GM23338 (cell line): ENCODE results near the gene STEAP1B. TPM values are rescaled to one million over a fixed set of nuclear protein-coding genes. Genes with fewer than 3 reads are reported as not detected.

Experiments used
- ATAC-seq: fragments of 200-7000 bp; cut with Tn5 transposase; 3 replicates; pipeline ENCODE4 v1.9.1; 2020
- DNase-seq: peaks from one replicate; pipeline ENCODE4 v3.0.0-alpha.2; 2015; ENCODE audit warnings: low spot score
- H2AFZ ChIP-seq: fragments of 200-600 bp; sonication (generic); 2 replicates; pipeline ENCODE4 v1.8.0; 2016; ENCODE audit warnings: antibody characterized with exemption, mild to moderate bottlenecking, moderate library complexity
- H3F3A ChIP-seq: fragments of 200-600 bp; sonication (generic); replicated peaks from 2 replicates; pipeline ENCODE4 v1.8.0; 2017; ENCODE audit warnings: antibody characterized with exemption, mixed run types, low read depth
- H3K27ac ChIP-seq: fragments of 200-600 bp; sonication (generic); 2 replicates; pipeline ENCODE4 v1.6.1; 2016; ENCODE audit warnings: low read depth
- H3K27me3 ChIP-seq: fragments of 200-600 bp; sonication (generic); 2 replicates; pipeline ENCODE4 v1.8.0; 2016; ENCODE audit warnings: mild to moderate bottlenecking, mixed run types, moderate library complexity; ENCODE audit not compliant: insufficient read depth
- H3K36me3 ChIP-seq: fragments of 200-600 bp; sonication (generic); 2 replicates; pipeline ENCODE4 v1.8.0; 2016; ENCODE audit warnings: mild to moderate bottlenecking; ENCODE audit not compliant: insufficient read depth
- H3K4me1 ChIP-seq: fragments of 200-600 bp; sonication (generic); 2 replicates; pipeline ENCODE4 v1.8.0; 2016; ENCODE audit warnings: mild to moderate bottlenecking, moderate library complexity; ENCODE audit not compliant: insufficient read depth
- H3K4me2 ChIP-seq: fragments of 200-600 bp; sonication (generic); 2 replicates; pipeline ENCODE4 v1.7.1; 2017; ENCODE audit warnings: mixed run types
- H3K4me3 ChIP-seq: fragments of 200-600 bp; sonication (generic); 2 replicates; pipeline ENCODE4 v1.6.1; 2016; ENCODE audit warnings: mixed run types
- H3K79me2 ChIP-seq: fragments of 200-600 bp; sonication (generic); replicated peaks from 2 replicates; pipeline ENCODE4 v1.8.0; 2017; ENCODE audit warnings: mild to moderate bottlenecking; ENCODE audit not compliant: insufficient read depth
- H3K9me2 ChIP-seq: fragments of 200-600 bp; sonication (generic); 2 replicates; pipeline ENCODE4 v1.8.0; 2017; ENCODE audit not compliant: insufficient read depth
- H4K20me1 ChIP-seq: fragments of 200-600 bp; sonication (generic); replicated peaks from 2 replicates; pipeline ENCODE4 v1.8.0; 2017; ENCODE audit warnings: mild to moderate bottlenecking; ENCODE audit not compliant: insufficient read depth
- H3K27ac Mint-ChIP-seq: 2 replicates; pipeline ENCODE4 v1.8.0; 2020; ENCODE audit warnings: inconsistent platforms, mild to moderate bottlenecking, moderate library complexity, mixed read lengths
- H3K27me3 Mint-ChIP-seq: 3 replicates; pipeline ENCODE4 v1.8.0; 2022; ENCODE audit warnings: low read depth, mild to moderate bottlenecking, moderate library complexity, mixed read lengths, inconsistent platforms; ENCODE audit not compliant: insufficient read depth, poor library complexity
- H3K36me3 Mint-ChIP-seq: 3 replicates; pipeline ENCODE4 v1.8.0; 2021; ENCODE audit warnings: low read depth, mild to moderate bottlenecking, inconsistent platforms, moderate library complexity, mixed read lengths
- H3K4me1 Mint-ChIP-seq: 3 replicates; pipeline ENCODE4 v1.8.0; 2020; ENCODE audit warnings: mild to moderate bottlenecking, inconsistent platforms, mixed read lengths
- H3K4me3 Mint-ChIP-seq: 3 replicates; pipeline ENCODE4 v1.8.0; 2021; ENCODE audit warnings: moderate library complexity, mild to moderate bottlenecking, inconsistent platforms, mixed read lengths
- H3K9me3 Mint-ChIP-seq: 3 replicates; pipeline ENCODE4 v1.8.0; 2020; ENCODE audit warnings: moderate library complexity, mild to moderate bottlenecking, inconsistent platforms, mixed read lengths
- CREB1 ChIP-seq: fragments of 250-450 bp; sonication (Bioruptor Pico); IDR thresholded peaks from 2 replicates; pipeline ENCODE4 v1.5.0; 2020; ENCODE audit warnings: low read depth, mild to moderate bottlenecking, moderate library complexity
- EZH2 ChIP-seq: fragments of 200-600 bp; sonication (generic); IDR thresholded peaks from one replicate; pipeline ENCODE4 v1.8.0; 2017; ENCODE audit warnings: antibody characterized with exemption, mild to moderate bottlenecking, low read depth; ENCODE audit not compliant: unreplicated experiment
- EZH2phosphoT487 ChIP-seq: fragments of 200-600 bp; sonication (generic); IDR thresholded peaks from one replicate; pipeline ENCODE4 v1.8.1; 2018; ENCODE audit warnings: antibody characterized with exemption; ENCODE audit not compliant: unreplicated experiment
- JUNB ChIP-seq: IDR thresholded peaks from one replicate; pipeline ENCODE4 v1.6.1; 2016; ENCODE audit warnings: antibody characterized with exemption; ENCODE audit not compliant: unreplicated experiment
- POLR2AphosphoS5 ChIP-seq: IDR thresholded peaks from 2 replicates; pipeline ENCODE4 v1.6.1; 2016; ENCODE audit warnings: antibody characterized with exemption, low read depth
- ZNF114 ChIP-seq: fragments of 250-450 bp; sonication (Bioruptor Pico); IDR thresholded peaks from 2 replicates; pipeline ENCODE4 v1.5.0; 2020; ENCODE audit warnings: mild to moderate bottlenecking, moderate library complexity
- ZNF331 ChIP-seq: fragments of 250-450 bp; sonication (Bioruptor Pico); IDR thresholded peaks from 2 replicates; pipeline ENCODE4 v1.5.0; 2020; ENCODE audit warnings: low read depth, mild to moderate bottlenecking, moderate library complexity
- polyA plus RNA-seq: library from polyadenylated mRNA; unstranded; fragments of >200 nt; fragmentation: Nextera tagmentation; extraction: Ambion mirVana; gene quantifications from 2 replicates; pipeline ENCODE4 v1.2.1, GENCODE V29; 2016
- total RNA-seq: library from RNA; depleted of rRNA; stranded (reverse); fragments of >200 nt; shearing (Covaris generic); gene quantifications from 2 replicates; pipeline ENCODE4 v1.2.3, GENCODE V29; 2014
- TF ChIP-seq, protein P1 (sequence below): fragments of 250-450 bp; sonication (Bioruptor Pico); IDR thresholded peaks from 2 replicates; pipeline ENCODE4 v1.5.0; 2020; ENCODE audit warnings: mild to moderate bottlenecking, moderate library complexity
- TF ChIP-seq, protein P2 (sequence below): IDR thresholded peaks from 2 replicates; pipeline ENCODE4 v1.6.1; 2016; ENCODE audit warnings: antibody characterized with exemption
- TF ChIP-seq, protein P3 (sequence below): IDR thresholded peaks from one replicate; pipeline ENCODE4 v1.6.1; 2018; ENCODE audit warnings: antibody characterized with exemption; ENCODE audit not compliant: unreplicated experiment

Gene STEAP1B
- total and polyA plus RNA-seq, 2 experiments from 2014 or later: 4.9 to 16.5 TPM

DNA sequence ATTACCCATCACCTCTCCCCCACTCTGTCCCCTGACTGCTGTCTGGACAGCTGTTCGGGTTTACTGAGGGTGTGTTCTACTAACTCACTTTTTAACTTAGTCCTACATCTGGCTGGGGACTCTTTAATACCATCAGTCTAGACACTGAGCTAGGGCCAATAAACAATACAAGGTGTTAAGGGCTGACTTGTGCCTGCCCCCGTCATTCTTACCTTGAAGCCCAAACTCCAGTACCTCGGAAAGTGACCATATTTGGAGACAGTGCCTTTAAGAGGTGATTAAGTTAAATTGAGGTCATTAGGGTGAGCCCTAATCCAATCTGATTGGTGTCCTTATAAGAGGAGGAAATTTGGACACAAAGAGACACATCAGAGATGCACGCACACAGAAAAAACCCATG lies 35.7 kb downstream of the STEAP1B start:
- H3K27me3 ChIP-seq: no peaks in the 10 kb centered on the region
- no peaks in the 10 kb centered on the region for H3K79me2 ChIP-seq
- no peaks in the 10 kb centered on the region for H3F3A ChIP-seq
- Mint-ChIP-seq H3K27me3 (peaks cover 2% of the 10 kb centered on the region), H3K4me3 (no peak overlapping the region), H3K36me3 (peaks cover 3% of the 10 kb centered on the region; the same call in 2 of the 3 replicates), H3K9me3 (no peaks in the 10 kb centered on the region; the same call in 2 of the 3 replicates), H3K27ac (no peak overlapping the region), H3K4me1 (no peaks in the 10 kb centered on the region)
- H2AFZ ChIP-seq: no peak overlapping the region
- DNase-seq: no peak
- no peaks in the 10 kb centered on the region for H4K20me1 ChIP-seq
- no peaks in the 10 kb centered on the region for H3K36me3 ChIP-seq
- no peak overlapping the region for H3K4me2 ChIP-seq
- H3K4me3 ChIP-seq: no peak overlapping the region
- ATAC-seq: no peak
- TF ChIP-seq, protein P1, sequence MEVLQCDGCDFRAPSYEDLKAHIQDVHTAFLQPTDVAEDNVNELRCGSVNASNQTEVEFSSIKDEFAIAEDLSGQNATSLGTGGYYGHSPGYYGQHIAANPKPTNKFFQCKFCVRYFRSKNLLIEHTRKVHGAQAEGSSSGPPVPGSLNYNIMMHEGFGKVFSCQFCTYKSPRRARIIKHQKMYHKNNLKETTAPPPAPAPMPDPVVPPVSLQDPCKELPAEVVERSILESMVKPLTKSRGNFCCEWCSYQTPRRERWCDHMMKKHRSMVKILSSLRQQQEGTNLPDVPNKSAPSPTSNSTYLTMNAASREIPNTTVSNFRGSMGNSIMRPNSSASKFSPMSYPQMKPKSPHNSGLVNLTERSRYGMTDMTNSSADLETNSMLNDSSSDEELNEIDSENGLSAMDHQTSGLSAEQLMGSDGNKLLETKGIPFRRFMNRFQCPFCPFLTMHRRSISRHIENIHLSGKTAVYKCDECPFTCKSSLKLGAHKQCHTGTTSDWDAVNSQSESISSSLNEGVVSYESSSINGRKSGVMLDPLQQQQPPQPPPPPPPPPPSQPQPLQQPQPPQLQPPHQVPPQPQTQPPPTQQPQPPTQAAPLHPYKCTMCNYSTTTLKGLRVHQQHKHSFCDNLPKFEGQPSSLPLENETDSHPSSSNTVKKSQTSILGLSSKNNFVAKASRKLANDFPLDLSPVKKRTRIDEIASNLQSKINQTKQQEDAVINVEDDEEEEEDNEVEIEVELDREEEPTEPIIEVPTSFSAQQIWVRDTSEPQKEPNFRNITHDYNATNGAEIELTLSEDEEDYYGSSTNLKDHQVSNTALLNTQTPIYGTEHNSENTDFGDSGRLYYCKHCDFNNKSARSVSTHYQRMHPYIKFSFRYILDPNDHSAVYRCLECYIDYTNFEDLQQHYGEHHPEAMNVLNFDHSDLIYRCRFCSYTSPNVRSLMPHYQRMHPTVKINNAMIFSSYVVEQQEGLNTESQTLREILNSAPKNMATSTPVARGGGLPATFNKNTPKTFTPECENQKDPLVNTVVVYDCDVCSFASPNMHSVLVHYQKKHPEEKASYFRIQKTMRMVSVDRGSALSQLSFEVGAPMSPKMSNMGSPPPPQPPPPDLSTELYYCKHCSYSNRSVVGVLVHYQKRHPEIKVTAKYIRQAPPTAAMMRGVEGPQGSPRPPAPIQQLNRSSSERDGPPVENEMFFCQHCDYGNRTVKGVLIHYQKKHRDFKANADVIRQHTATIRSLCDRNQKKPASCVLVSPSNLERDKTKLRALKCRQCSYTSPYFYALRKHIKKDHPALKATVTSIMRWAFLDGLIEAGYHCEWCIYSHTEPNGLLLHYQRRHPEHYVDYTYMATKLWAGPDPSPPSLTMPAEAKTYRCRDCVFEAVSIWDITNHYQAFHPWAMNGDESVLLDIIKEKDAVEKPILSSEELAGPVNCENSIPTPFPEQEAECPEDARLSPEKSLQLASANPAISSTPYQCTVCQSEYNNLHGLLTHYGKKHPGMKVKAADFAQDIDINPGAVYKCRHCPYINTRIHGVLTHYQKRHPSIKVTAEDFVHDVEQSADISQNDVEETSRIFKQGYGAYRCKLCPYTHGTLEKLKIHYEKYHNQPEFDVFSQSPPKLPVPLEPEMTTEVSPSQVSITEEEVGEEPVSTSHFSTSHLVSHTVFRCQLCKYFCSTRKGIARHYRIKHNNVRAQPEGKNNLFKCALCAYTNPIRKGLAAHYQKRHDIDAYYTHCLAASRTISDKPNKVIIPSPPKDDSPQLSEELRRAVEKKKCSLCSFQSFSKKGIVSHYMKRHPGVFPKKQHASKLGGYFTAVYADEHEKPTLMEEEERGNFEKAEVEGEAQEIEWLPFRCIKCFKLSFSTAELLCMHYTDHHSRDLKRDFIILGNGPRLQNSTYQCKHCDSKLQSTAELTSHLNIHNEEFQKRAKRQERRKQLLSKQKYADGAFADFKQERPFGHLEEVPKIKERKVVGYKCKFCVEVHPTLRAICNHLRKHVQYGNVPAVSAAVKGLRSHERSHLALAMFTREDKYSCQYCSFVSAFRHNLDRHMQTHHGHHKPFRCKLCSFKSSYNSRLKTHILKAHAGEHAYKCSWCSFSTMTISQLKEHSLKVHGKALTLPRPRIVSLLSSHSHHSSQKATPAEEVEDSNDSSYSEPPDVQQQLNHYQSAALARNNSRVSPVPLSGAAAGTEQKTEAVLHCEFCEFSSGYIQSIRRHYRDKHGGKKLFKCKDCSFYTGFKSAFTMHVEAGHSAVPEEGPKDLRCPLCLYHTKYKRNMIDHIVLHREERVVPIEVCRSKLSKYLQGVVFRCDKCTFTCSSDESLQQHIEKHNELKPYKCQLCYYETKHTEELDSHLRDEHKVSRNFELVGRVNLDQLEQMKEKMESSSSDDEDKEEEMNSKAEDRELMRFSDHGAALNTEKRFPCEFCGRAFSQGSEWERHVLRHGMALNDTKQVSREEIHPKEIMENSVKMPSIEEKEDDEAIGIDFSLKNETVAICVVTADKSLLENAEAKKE (CRISPR knock-in tag): no peak
- TF ChIP-seq JUNB: no peak
- no peak for TF ChIP-seq EZH2
- TF ChIP-seq ZNF114: no peak
- TF ChIP-seq, protein P2, sequence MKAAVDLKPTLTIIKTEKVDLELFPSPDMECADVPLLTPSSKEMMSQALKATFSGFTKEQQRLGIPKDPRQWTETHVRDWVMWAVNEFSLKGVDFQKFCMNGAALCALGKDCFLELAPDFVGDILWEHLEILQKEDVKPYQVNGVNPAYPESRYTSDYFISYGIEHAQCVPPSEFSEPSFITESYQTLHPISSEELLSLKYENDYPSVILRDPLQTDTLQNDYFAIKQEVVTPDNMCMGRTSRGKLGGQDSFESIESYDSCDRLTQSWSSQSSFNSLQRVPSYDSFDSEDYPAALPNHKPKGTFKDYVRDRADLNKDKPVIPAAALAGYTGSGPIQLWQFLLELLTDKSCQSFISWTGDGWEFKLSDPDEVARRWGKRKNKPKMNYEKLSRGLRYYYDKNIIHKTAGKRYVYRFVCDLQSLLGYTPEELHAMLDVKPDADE: no peak
- TF ChIP-seq, protein P3, sequence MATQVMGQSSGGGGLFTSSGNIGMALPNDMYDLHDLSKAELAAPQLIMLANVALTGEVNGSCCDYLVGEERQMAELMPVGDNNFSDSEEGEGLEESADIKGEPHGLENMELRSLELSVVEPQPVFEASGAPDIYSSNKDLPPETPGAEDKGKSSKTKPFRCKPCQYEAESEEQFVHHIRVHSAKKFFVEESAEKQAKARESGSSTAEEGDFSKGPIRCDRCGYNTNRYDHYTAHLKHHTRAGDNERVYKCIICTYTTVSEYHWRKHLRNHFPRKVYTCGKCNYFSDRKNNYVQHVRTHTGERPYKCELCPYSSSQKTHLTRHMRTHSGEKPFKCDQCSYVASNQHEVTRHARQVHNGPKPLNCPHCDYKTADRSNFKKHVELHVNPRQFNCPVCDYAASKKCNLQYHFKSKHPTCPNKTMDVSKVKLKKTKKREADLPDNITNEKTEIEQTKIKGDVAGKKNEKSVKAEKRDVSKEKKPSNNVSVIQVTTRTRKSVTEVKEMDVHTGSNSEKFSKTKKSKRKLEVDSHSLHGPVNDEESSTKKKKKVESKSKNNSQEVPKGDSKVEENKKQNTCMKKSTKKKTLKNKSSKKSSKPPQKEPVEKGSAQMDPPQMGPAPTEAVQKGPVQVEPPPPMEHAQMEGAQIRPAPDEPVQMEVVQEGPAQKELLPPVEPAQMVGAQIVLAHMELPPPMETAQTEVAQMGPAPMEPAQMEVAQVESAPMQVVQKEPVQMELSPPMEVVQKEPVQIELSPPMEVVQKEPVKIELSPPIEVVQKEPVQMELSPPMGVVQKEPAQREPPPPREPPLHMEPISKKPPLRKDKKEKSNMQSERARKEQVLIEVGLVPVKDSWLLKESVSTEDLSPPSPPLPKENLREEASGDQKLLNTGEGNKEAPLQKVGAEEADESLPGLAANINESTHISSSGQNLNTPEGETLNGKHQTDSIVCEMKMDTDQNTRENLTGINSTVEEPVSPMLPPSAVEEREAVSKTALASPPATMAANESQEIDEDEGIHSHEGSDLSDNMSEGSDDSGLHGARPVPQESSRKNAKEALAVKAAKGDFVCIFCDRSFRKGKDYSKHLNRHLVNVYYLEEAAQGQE: no peak
- TF ChIP-seq POLR2AphosphoS5: no peak
- TF ChIP-seq CREB1 (CRISPR knock-in tag): no peak
- no peak for TF ChIP-seq EZH2phosphoT487
- TF ChIP-seq ZNF331 (CRISPR knock-in tag): no peak
- H3K9me2 ChIP-seq: no peaks in the 10 kb centered on the region; the same call in 1 of the 2 replicates
- H3K4me1 ChIP-seq: no peaks in the 10 kb centered on the region
- no peak overlapping the region for H3K27ac ChIP-seq
